Activated CD4-positive, alpha-beta T cell treated with anti-CD3 and anti-CD28 coated beads, Interleukin-2, amount 50 U/mL, for 4 hours (primary cell): ENCODE results near the gene CUEDC1.

Experiments used
- DNase-seq, 2 experiments: peaks; one replicate each; pipeline ENCODE4 v3.0.0-alpha.2; 2020

Gene CUEDC1

GRCh38 chr17:57830880-57831279 is 124.3 kb downstream of the CUEDC1 start:
- no peak for DNase-seq

- DNase-seq, result no peak
Measured at GRCh38 chr17:57823469-57824401, 131.5 kb downstream of the CUEDC1 start.

- no peak for DNase-seq
Measured at GRCh38 chr17:57819867-57820266, 135.3 kb downstream of the CUEDC1 start.

GRCh38 chr17:57819285-57819684 is 135.9 kb downstream of the CUEDC1 start:
- no peak for DNase-seq

- DNase-seq, result no peak
Measured at GRCh38 chr17:57818066-57818465, 137.1 kb downstream of the CUEDC1 start.

GRCh38 chr17:57817299-57817698 is 137.9 kb downstream of the CUEDC1 start:
- DNase-seq, result no peak

- DNase-seq, result no peak
Measured at GRCh38 chr17:57814421-57814820, 140.8 kb downstream of the CUEDC1 start.

GRCh38 chr17:57811638-57812280 is 143.5 kb downstream of the CUEDC1 start:
- DNase-seq, result no peak
